GM12878 (cell line): ENCODE results near the gene PDSS2. TPM values are rescaled to one million over a fixed set of nuclear protein-coding genes. Genes with fewer than 3 reads are reported as not detected.
A peak's percentile ranks its signal among the peaks of the same experiment; 100 is the strongest.

Experiments used
- ATAC-seq: fragments of 200-7000 bp; cut with Tn5 transposase; 3 replicates; pipeline ENCODE4 v1.9.1; 2020; ENCODE audit warnings: mild to moderate bottlenecking, moderate library complexity
- BruUV-seq: library from RNA; stranded (reverse); fragments of 400-500 nt; replicated peaks from 2 replicates; lab custom pipeline; 2021; lab: Mats Ljungman, UMichigan
- CTCF ChIA-PET: fragments of 300-600 bp; sonication (Branson Sonifier 250); formaldehyde crosslinking; extraction: SDS; loops from one replicate; lab custom pipeline; 2021; ENCODE audit warnings: inconsistent platforms; lab: Yijun Ruan, JAX
- POLR2A ChIA-PET: fragments of 350-600 bp; formaldehyde crosslinking; extraction: SDS; loops from one replicate; lab custom pipeline; 2021; ENCODE audit warnings: inconsistent platforms; lab: Charles Lee
- RAD21 ChIA-PET: fragments of 300-600 bp; sonication (Branson Sonifier 250); formaldehyde crosslinking; loops from one replicate; lab custom pipeline; 2023; ENCODE audit warnings: antibody characterized with exemption; ENCODE audit not compliant: unreplicated experiment; lab: Charles Lee
- SMC1A ChIA-PET: fragments of 300-600 bp; sonication (Branson Sonifier 250); formaldehyde crosslinking; loops from one replicate; lab custom pipeline; 2023; ENCODE audit not compliant: unreplicated experiment, uncharacterized antibody; lab: Charles Lee
- DNase-seq: peaks from one replicate; pipeline ENCODE4 v3.0.0-alpha.2; 2011; ENCODE audit warnings: low read depth, low spot score
- FAIRE-seq: peaks from 3 replicates; lab custom pipeline; 2011; peaks lifted over from hg19 to GRCh38; lab: Jason Lieb, UNC
- H2AFZ ChIP-seq: 2 replicates; pipeline ENCODE4 v1.6.0; 2011; ENCODE audit warnings: low read depth, low read length, control low read depth; ENCODE audit not compliant: control insufficient read depth
- H3K27ac ChIP-seq: 2 replicates; pipeline ENCODE4 v1.5.1; 2011; ENCODE audit warnings: control low read depth; ENCODE audit not compliant: control insufficient read depth, insufficient read depth
- H3K27me3 ChIP-seq, 2 experiments: replicated peaks in 1 of 2; 2 replicates each; pipeline versions ENCODE4 v1.6.0 to v1.6.1; 2011; ENCODE audit warnings: low read length in 1 of 2; ENCODE audit not compliant: control insufficient read depth in 2 of 2, insufficient read depth in 2 of 2
- H3K36me3 ChIP-seq, 2 experiments: 2 replicates each; pipeline ENCODE4 v1.5.1; 2011; ENCODE audit warnings: low read length in 1 of 2; ENCODE audit not compliant: control insufficient read depth in 2 of 2, insufficient read depth in 2 of 2
- H3K4me1 ChIP-seq: 2 replicates; pipeline ENCODE4 v1.6.1; 2011; ENCODE audit warnings: mild to moderate bottlenecking, low read length, moderate library complexity, mixed read lengths; ENCODE audit not compliant: control insufficient read depth, insufficient read depth
- H3K4me2 ChIP-seq: 2 replicates; pipeline ENCODE4 v1.6.0; 2011; ENCODE audit warnings: control low read depth; ENCODE audit not compliant: control insufficient read depth, insufficient read depth
- H3K4me3 ChIP-seq: fragments of 200-600 bp; sonication (generic); 2 replicates; pipeline ENCODE4 v1.5.1; 2016
- H3K79me2 ChIP-seq: 2 replicates; pipeline ENCODE4 v1.6.0; 2011; ENCODE audit warnings: low read length; ENCODE audit not compliant: control insufficient read depth, insufficient read depth
- H3K9ac ChIP-seq: 2 replicates; pipeline ENCODE4 v1.8.0; 2011; ENCODE audit warnings: low read length, control low read depth, mixed read lengths; ENCODE audit not compliant: control insufficient read depth, insufficient read depth
- H3K9me3 ChIP-seq: replicated peaks from 3 replicates; pipeline ENCODE4 v1.5.1; 2011; ENCODE audit warnings: mild to moderate bottlenecking, low read length; ENCODE audit not compliant: control insufficient read depth, insufficient read depth
- H4K20me1 ChIP-seq: 2 replicates; pipeline ENCODE4 v1.6.0; 2011; ENCODE audit not compliant: control insufficient read depth, insufficient read depth
- CBFB ChIP-seq: IDR thresholded peaks from 2 replicates; pipeline ENCODE4 v1.6.1; 2016; ENCODE audit warnings: antibody characterized with exemption, low read depth
- CHD1 ChIP-seq: IDR thresholded peaks from 2 replicates; pipeline ENCODE4 v1.6.1; 2012; ENCODE audit warnings: low read depth, low read length, improper control_type of control experiment
- CHD4 ChIP-seq: fragments of 200-600 bp; sonication (generic); IDR thresholded peaks from 2 replicates; pipeline ENCODE4 v1.6.1; 2016; ENCODE audit warnings: mild to moderate bottlenecking
- CREB1 ChIP-seq: IDR thresholded peaks from 2 replicates; pipeline ENCODE4 v1.6.1; 2012; ENCODE audit warnings: low read depth, mild to moderate bottlenecking, inconsistent platforms
- FOXM1 ChIP-seq: IDR thresholded peaks from 2 replicates; pipeline ENCODE4 v1.6.1; 2012; ENCODE audit warnings: low read depth, mild to moderate bottlenecking, inconsistent platforms, low read length, moderate library complexity
- PAX8 ChIP-seq: fragments of 450-650 bp; IDR thresholded peaks from 2 replicates; pipeline ENCODE4 v1.6.1; 2017; ENCODE audit warnings: mild to moderate bottlenecking, moderate library complexity
- PML ChIP-seq: IDR thresholded peaks from 2 replicates; pipeline ENCODE4 v1.6.1; 2012; ENCODE audit warnings: low read length, inconsistent platforms
- SREBF1 ChIP-seq: IDR thresholded peaks from 2 replicates; pipeline ENCODE4 v1.6.1; 2012; ENCODE audit warnings: mild to moderate bottlenecking, low read length
- TCF3 ChIP-seq: IDR thresholded peaks from 2 replicates; pipeline ENCODE4 v1.6.1; 2012; ENCODE audit warnings: low read depth, mild to moderate bottlenecking, low read length, borderline replicate concordance; ENCODE audit not compliant: insufficient read depth
- ZNF217 ChIP-seq: fragments of 450-650 bp; IDR thresholded peaks from 2 replicates; pipeline ENCODE4 v1.6.1; 2017; ENCODE audit warnings: antibody characterized with exemption, mild to moderate bottlenecking
- WGBS: methylation state at CpG from one replicate; pipeline ENCODE4 v1.1.6; 2016; ENCODE audit warnings: low lambda C conversion rate; ENCODE audit not compliant: insufficient replicate concordance, insufficient coverage; ENCODE audit errors: missing lambda C conversion rate; 5-methylcytosine and 5-hydroxymethylcytosine counted together
- in situ Hi-C: fragments of 300-500 bp; cut with MboI; formaldehyde crosslinking; loops from 9 replicates; pipeline ENCODE4 v1.14.3; 2018; ENCODE audit warnings: mixed read lengths
- intact Hi-C: fragments of 100-400 bp; cut with micrococcal nuclease; formaldehyde crosslinking; loops from one replicate; pipeline ENCODE4 v1.14.2; 2022; ENCODE audit not compliant: unreplicated experiment
- polyA plus RNA-seq, 11 experiments: library from polyadenylated mRNA; depleted of rRNA in 4 of 11; unstranded in 6 of 11; stranded (reverse) in 5 of 11; fragments of >200 nt; fragmentation: Nextera tagmentation in 4 of 11; fragmentation: Illumina TruSeq in 1 of 11; extraction: Ambion mirVana in 4 of 11; extraction: Trizol in 1 of 11; gene quantifications; 1 replicate in 1 of 11; 2 replicates in 10 of 11; pipeline versions ENCODE4 v1.2.1 to v1.2.3, GENCODE V29; 2011 to 2016; ENCODE audit warnings: inconsistent platforms in 2 of 11, missing spikeins in 2 of 11, low read depth in 1 of 11
- total RNA-seq, 4 experiments: library from RNA; depleted of rRNA in 3 of 4; stranded (reverse); fragments of >200 nt in 3 of 4; fragmentation: Illumina TruSeq in 1 of 4; extraction: Trizol in 1 of 4; gene quantifications; 2 replicates each; pipeline versions ENCODE4 v1.2.1 to v1.2.3, GENCODE V29; 2013 to 2021
- TF ChIP-seq, protein P1 (sequence below): IDR thresholded peaks from 2 replicates; pipeline ENCODE4 v1.6.1; 2011; ENCODE audit warnings: borderline replicate concordance, low read depth, mild to moderate bottlenecking, moderate library complexity, low read length; ENCODE audit not compliant: insufficient read depth, poor library complexity, severe bottlenecking
- TF ChIP-seq, protein P2 (sequence below): fragments of 450-650 bp; IDR thresholded peaks from 2 replicates; pipeline ENCODE4 v1.6.1; 2016; ENCODE audit warnings: mild to moderate bottlenecking, moderate library complexity, borderline replicate concordance
- TF ChIP-seq, protein P3 (sequence below): fragments of 450-650 bp; IDR thresholded peaks from 2 replicates; pipeline ENCODE4 v1.6.1; 2018; ENCODE audit warnings: borderline replicate concordance, mild to moderate bottlenecking; ENCODE audit not compliant: partially characterized antibody
- TF ChIP-seq, protein P4 (sequence below): fragments of 450-650 bp; IDR thresholded peaks from 2 replicates; pipeline ENCODE4 v1.6.1; 2016; ENCODE audit warnings: mild to moderate bottlenecking

PDSS2 gene
- total and polyA plus RNA-seq, 10 of the 15 experiments (the other 5 are each of a cell fraction or from before 2014, with no cell fraction given) = 7.7 to 15.5 (median 9.6) TPM

DNA sequence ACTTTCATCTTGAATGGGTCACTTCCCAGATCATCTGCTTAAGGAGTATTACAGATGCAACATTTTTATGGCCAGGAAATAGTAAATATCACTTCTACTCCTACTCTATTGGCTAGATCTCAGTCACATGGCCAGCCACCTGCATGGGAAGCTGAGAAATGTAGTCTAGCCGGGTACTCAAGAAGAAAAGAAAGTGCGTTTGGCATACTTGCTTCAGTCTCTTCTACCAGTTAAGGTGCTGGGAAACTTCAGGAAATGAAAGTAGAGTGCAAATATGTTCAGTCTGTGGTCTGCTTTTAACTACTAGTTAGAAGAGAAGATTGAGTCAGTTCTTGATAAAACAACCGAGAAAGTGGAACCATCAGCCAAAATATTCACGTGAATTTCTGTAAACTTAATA, 129.2 kb downstream of the PDSS2 start:
- FAIRE-seq (peak; percentile 81), DNase-seq (peak; percentile 75), ATAC-seq (peak; percentile 99)
- Histone ChIP-seq H3K36me3 (no peaks in the 10 kb centered on the region), H3K4me2 (peak overlapping the region; percentile 36; the same call in 1 of the 2 replicates), H3K9ac (no peak overlapping the region), H3K79me2 (no peaks in the 10 kb centered on the region), H3K4me1 (peaks cover 7% of the 10 kb centered on the region; the same call in 1 of the 2 replicates), H3K27ac (no peak overlapping the region), H2AFZ (peak overlapping the region; percentile 67), H3K27me3 (no peaks in the 10 kb centered on the region), H4K20me1 (no peaks in the 10 kb centered on the region), H3K4me3 (no peak overlapping the region), H3K9me3 (no peaks in the 10 kb centered on the region)
- in situ Hi-C loops (no loop called here), intact Hi-C loops (no loop called here)
- BruUV-seq = no TSS peak
- ChIA-PET POLR2A (interaction anchor here (0.5 to 1.1 kb wide), 2 partner anchors 43 to 129 kb away, joined by 3 to 5 read pairs; partner anchors contain the start of gene PDSS2), CTCF (interaction anchor here (1.7 to 7.2 kb wide), 2 partner anchors 12 to 23 kb away, joined by 4 to 68 read pairs; no protein-coding TSS in a partner anchor), SMC1A (interaction anchor here (1.1 to 2.1 kb wide), 4 partner anchors 9 to 197 kb away, joined by 3 to 15 read pairs (median 5); no protein-coding TSS in a partner anchor), RAD21 (interaction anchor here (1.0 kb wide), 1 partner anchor 12 kb away, joined by 3 read pairs; no protein-coding TSS in a partner anchor)
- WGBS = 0% methylated on average over 4 of the region's 4 CpGs
- TF ChIP-seq TCF3 (no peak), SREBF1 (no peak), CHD1 (no peak), CREB1 (no peak), CHD4 (no peak), PML (no peak), FOXM1 (no peak), PAX8 (no peak), CBFB (no peak), ZNF217 (no peak)
- TF ChIP-seq, protein P1, sequence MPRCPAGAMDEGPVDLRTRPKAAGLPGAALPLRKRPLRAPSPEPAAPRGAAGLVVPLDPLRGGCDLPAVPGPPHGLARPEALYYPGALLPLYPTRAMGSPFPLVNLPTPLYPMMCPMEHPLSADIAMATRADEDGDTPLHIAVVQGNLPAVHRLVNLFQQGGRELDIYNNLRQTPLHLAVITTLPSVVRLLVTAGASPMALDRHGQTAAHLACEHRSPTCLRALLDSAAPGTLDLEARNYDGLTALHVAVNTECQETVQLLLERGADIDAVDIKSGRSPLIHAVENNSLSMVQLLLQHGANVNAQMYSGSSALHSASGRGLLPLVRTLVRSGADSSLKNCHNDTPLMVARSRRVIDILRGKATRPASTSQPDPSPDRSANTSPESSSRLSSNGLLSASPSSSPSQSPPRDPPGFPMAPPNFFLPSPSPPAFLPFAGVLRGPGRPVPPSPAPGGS = no peak
- TF ChIP-seq, protein P2, sequence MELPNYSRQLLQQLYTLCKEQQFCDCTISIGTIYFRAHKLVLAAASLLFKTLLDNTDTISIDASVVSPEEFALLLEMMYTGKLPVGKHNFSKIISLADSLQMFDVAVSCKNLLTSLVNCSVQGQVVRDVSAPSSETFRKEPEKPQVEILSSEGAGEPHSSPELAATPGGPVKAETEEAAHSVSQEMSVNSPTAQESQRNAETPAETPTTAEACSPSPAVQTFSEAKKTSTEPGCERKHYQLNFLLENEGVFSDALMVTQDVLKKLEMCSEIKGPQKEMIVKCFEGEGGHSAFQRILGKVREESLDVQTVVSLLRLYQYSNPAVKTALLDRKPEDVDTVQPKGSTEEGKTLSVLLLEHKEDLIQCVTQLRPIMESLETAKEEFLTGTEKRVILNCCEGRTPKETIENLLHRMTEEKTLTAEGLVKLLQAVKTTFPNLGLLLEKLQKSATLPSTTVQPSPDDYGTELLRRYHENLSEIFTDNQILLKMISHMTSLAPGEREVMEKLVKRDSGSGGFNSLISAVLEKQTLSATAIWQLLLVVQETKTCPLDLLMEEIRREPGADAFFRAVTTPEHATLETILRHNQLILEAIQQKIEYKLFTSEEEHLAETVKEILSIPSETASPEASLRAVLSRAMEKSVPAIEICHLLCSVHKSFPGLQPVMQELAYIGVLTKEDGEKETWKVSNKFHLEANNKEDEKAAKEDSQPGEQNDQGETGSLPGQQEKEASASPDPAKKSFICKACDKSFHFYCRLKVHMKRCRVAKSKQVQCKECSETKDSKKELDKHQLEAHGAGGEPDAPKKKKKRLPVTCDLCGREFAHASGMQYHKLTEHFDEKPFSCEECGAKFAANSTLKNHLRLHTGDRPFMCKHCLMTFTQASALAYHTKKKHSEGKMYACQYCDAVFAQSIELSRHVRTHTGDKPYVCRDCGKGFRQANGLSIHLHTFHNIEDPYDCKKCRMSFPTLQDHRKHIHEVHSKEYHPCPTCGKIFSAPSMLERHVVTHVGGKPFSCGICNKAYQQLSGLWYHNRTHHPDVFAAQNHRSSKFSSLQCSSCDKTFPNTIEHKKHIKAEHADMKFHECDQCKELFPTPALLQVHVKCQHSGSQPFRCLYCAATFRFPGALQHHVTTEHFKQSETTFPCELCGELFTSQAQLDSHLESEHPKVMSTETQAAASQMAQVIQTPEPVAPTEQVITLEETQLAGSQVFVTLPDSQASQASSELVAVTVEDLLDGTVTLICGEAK = no peak
- TF ChIP-seq, protein P3, sequence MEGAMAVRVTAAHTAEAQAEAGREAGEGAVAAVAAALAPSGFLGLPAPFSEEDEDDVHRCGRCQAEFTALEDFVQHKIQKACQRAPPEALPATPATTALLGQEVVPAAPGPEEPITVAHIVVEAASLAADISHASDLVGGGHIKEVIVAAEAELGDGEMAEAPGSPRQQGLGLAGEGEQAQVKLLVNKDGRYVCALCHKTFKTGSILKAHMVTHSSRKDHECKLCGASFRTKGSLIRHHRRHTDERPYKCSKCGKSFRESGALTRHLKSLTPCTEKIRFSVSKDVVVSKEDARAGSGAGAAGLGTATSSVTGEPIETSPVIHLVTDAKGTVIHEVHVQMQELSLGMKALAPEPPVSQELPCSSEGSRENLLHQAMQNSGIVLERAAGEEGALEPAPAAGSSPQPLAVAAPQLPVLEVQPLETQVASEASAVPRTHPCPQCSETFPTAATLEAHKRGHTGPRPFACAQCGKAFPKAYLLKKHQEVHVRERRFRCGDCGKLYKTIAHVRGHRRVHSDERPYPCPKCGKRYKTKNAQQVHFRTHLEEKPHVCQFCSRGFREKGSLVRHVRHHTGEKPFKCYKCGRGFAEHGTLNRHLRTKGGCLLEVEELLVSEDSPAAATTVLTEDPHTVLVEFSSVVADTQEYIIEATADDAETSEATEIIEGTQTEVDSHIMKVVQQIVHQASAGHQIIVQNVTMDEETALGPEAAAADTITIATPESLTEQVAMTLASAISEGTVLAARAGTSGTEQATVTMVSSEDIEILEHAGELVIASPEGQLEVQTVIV = no peak
- TF ChIP-seq, protein P4, sequence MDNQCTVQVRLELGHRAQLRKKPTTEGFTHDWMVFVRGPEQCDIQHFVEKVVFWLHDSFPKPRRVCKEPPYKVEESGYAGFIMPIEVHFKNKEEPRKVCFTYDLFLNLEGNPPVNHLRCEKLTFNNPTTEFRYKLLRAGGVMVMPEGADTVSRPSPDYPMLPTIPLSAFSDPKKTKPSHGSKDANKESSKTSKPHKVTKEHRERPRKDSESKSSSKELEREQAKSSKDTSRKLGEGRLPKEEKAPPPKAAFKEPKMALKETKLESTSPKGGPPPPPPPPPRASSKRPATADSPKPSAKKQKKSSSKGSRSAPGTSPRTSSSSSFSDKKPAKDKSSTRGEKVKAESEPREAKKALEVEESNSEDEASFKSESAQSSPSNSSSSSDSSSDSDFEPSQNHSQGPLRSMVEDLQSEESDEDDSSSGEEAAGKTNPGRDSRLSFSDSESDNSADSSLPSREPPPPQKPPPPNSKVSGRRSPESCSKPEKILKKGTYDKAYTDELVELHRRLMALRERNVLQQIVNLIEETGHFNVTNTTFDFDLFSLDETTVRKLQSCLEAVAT = no peak
